B cell (primary cell): ENCODE measurements around the gene FBXL2. TPM values are rescaled to one million over a fixed set of nuclear protein-coding genes. Genes with fewer than 3 reads are reported as not detected.

Source experiments
- ATAC-seq: fragments of 200-7000 bp; cut with Tn5 transposase; one replicate; pipeline ENCODE4 v1.10.0; 2021; ENCODE audit warnings: low read depth, mild to moderate bottlenecking, moderate number of reproducible peaks, moderate library complexity
- CTCF ChIA-PET: fragments of 350-600 bp; sonication (Branson Sonifier 250); formaldehyde crosslinking; loops from one replicate; lab custom pipeline; 2021; ENCODE audit warnings: antibody characterized with exemption, inconsistent platforms; lab: Charles Lee
- POLR2A ChIA-PET: fragments of 350-600 bp; sonication (Branson Sonifier 250); formaldehyde crosslinking; loops from one replicate; lab custom pipeline; 2021; ENCODE audit warnings: antibody characterized with exemption; lab: Charles Lee
- DNase-seq: peaks from one replicate; pipeline ENCODE4 v3.0.0; 2013
- H2AFZ ChIP-seq: 2 replicates; pipeline ENCODE4 v1.6.1; 2012; ENCODE audit warnings: mild to moderate bottlenecking, low read depth, low read length; ENCODE audit not compliant: insufficient read depth, poor library complexity, severe bottlenecking
- H3K27ac ChIP-seq, 2 donors: 1 replicate in 1 of 2; 2 replicates in 1 of 2; pipeline ENCODE4 v1.5.1; 2012 to 2013; ENCODE audit warnings: low read length in 2 of 2, mild to moderate bottlenecking in 2 of 2, moderate library complexity in 1 of 2
- H3K27me3 ChIP-seq, 4 experiments: fragments of 200-600 bp in 1 of 4; sonication (generic) in 1 of 4; replicated peaks in 1 of 4; 1 replicate in 2 of 4; 2 replicates in 2 of 4; pipeline versions ENCODE4 v1.6.1 to v1.7.0; 2013 to 2016; ENCODE audit warnings: low read length in 3 of 4, mild to moderate bottlenecking in 2 of 4, mixed read lengths in 1 of 4, moderate library complexity in 1 of 4; ENCODE audit not compliant: insufficient read depth in 4 of 4, control insufficient read depth in 3 of 4; ENCODE audit errors: control extremely low read depth in 1 of 4
- H3K36me3 ChIP-seq, 2 experiments: replicated peaks in 1 of 2; 1 replicate in 1 of 2; 2 replicates in 1 of 2; pipeline versions ENCODE4 v1.6.1 to v1.7.1; 2013; ENCODE audit warnings: low read length in 1 of 2; ENCODE audit not compliant: insufficient read depth in 2 of 2, control insufficient read depth in 1 of 2; ENCODE audit errors: control extremely low read depth in 1 of 2, extremely low read depth in 1 of 2
- H3K4me1 ChIP-seq, 2 donors: fragments of 200-600 bp in 1 of 2; sonication (generic) in 1 of 2; 1 replicate in 1 of 2; 2 replicates in 1 of 2; pipeline versions ENCODE4 v1.5.1 to v1.6.1; 2013 to 2017; ENCODE audit warnings: low read length in 2 of 2; ENCODE audit not compliant: control insufficient read depth in 2 of 2, insufficient read depth in 2 of 2
- H3K4me2 ChIP-seq: replicated peaks from 2 replicates; pipeline ENCODE3; 2012; ENCODE audit warnings: mild to moderate bottlenecking, low read depth, low read length; ENCODE audit not compliant: poor library complexity, severe bottlenecking
- H3K4me3 ChIP-seq, 5 experiments: fragments of 200-600 bp in 1 of 5; sonication (generic) in 1 of 5; 1 replicate in 3 of 5; 2 replicates in 2 of 5; pipeline versions ENCODE4 v1.5.1 to v1.7.0; 2011 to 2016; ENCODE audit warnings: low read length in 4 of 5, mild to moderate bottlenecking in 4 of 5, low read depth in 2 of 5, control low read depth in 1 of 5, moderate library complexity in 1 of 5; ENCODE audit not compliant: insufficient read depth in 1 of 5; ENCODE audit errors: control extremely low read depth in 1 of 5, extremely low read depth in 1 of 5
- H3K79me2 ChIP-seq: fragments of 200-600 bp; sonication (generic); one replicate; pipeline ENCODE4 v1.6.0; 2016; ENCODE audit warnings: low read length; ENCODE audit not compliant: control insufficient read depth, insufficient read depth
- H3K9ac ChIP-seq: fragments of 200-600 bp; sonication (generic); 2 replicates; pipeline ENCODE4 v1.6.1; 2017; ENCODE audit warnings: mild to moderate bottlenecking, low read length, moderate library complexity
- H3K9me3 ChIP-seq, 3 donors: one replicate each; pipeline versions ENCODE4 v1.6.1 to v1.7.1; 2013; ENCODE audit warnings: low read length in 2 of 3; ENCODE audit not compliant: control insufficient read depth in 2 of 3, insufficient read depth in 1 of 3; ENCODE audit errors: control extremely low read depth in 1 of 3
- H4K20me1 ChIP-seq: 2 replicates; pipeline ENCODE4 v1.6.0; 2012; ENCODE audit warnings: mild to moderate bottlenecking, low read length; ENCODE audit not compliant: insufficient read depth, control insufficient read depth, poor library complexity, severe bottlenecking
- H3K27ac Mint-ChIP-seq: one replicate; pipeline ENCODE4 v1.8.0; 2021; ENCODE audit warnings: mixed read lengths
- H3K27me3 Mint-ChIP-seq: one replicate; pipeline ENCODE4 v1.8.0; 2021; ENCODE audit warnings: mixed read lengths
- H3K4me1 Mint-ChIP-seq: one replicate; pipeline ENCODE4 v1.8.0; 2021; ENCODE audit warnings: mixed read lengths
- H3K4me3 Mint-ChIP-seq: one replicate; pipeline ENCODE4 v1.8.0; 2021; ENCODE audit warnings: mixed read lengths
- H3K9me3 Mint-ChIP-seq: one replicate; pipeline ENCODE4 v1.8.0; 2022; ENCODE audit warnings: mixed read lengths; ENCODE audit not compliant: insufficient read depth
- EZH2 ChIP-seq: IDR thresholded peaks from 2 replicates; pipeline ENCODE4 v1.6.1; 2012; ENCODE audit warnings: borderline replicate concordance, low read depth, mild to moderate bottlenecking, moderate library complexity, low read length; ENCODE audit not compliant: insufficient read depth, poor library complexity, severe bottlenecking
- WGBS: methylation state at CpG from one replicate; pipeline ENCODE4 v1.1.5; 2013; ENCODE audit warnings: missing lambda C conversion rate; ENCODE audit not compliant: insufficient coverage; 5-methylcytosine and 5-hydroxymethylcytosine counted together
- intact Hi-C: fragments of 100-400 bp; cut with micrococcal nuclease; formaldehyde crosslinking; loops from one replicate; pipeline ENCODE4 v1.10.0; 2022
- polyA plus RNA-seq: library from polyadenylated mRNA; depleted of rRNA; stranded (reverse); fragments of >200 nt; gene quantifications from 2 replicates; pipeline ENCODE4 v1.2.3, GENCODE V29; 2012
- total RNA-seq, 2 donors: library from RNA; stranded (reverse); fragments of 120-200 nt in 1 of 2; gene quantifications; 1 replicate in 1 of 2; 2 replicates in 1 of 2; pipeline versions ENCODE4 v1.2.3 to v1.2.4, GENCODE V29; 2013 to 2022
- TF ChIP-seq, protein P1 (sequence below): fragments of 200-600 bp; IDR thresholded peaks from one replicate; pipeline ENCODE4 v1.8.0; 2022; ENCODE audit warnings: antibody characterized with exemption, mild to moderate bottlenecking

FBXL2 gene
- total and polyA plus RNA-seq, 2 donors (not counting 1 experiment from before 2014, with no cell fraction given): 0.34 TPM; not detected in 1

DNA sequence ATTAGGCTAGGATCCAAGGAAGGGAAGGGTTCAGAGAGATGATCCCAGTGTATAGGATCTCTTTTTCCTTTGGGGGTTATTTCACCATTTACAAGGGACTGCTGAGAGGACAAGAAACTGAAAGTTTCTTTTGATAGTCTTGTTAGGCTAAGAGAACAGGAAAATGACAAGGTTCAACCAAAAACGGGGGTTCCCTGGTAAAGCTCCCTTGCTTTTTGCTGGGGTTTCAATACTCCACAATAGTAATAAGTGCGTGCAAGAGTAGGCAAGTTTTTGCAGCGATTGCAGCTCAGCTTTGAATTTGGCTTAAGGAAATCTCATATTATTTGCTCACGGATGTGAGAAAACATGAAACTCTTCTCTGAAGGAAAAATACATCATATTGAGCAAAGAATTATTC is 39.8 kb upstream of the FBXL2 start:
- Histone ChIP-seq H3K27ac (no peak overlapping the region), H3K9me3 (peaks cover 0 to 6% (median 0%) of the 10 kb centered on the region in 3 donors), H3K36me3 (no peaks in the 10 kb centered on the region), H3K9ac (no peak overlapping the region), H3K79me2 (no peaks in the 10 kb centered on the region), H4K20me1 (no peaks in the 10 kb centered on the region), H3K4me1 (no peaks in the 10 kb centered on the region), H3K4me3 (no peak overlapping the region), H2AFZ (no peak overlapping the region), H3K4me2 (no peak overlapping the region), H3K27me3 (peaks cover 0 to 8% (median 2%) of the 10 kb centered on the region in 4 experiments)
- CTCF ChIA-PET: no interaction called here
- Mint-ChIP-seq H3K9me3 (no peaks in the 10 kb centered on the region), H3K4me3 (no peak overlapping the region), H3K27me3 (peaks cover 34% of the 10 kb centered on the region), H3K4me1 (no peaks in the 10 kb centered on the region), H3K27ac (no peak overlapping the region)
- whole genome bisulfite sequencing: no CpG with 5 or more reads among the region's 4 CpGs
- intact Hi-C loops: no loop called here
- DNase-seq (no peak), ATAC-seq (no peak)
- TF ChIP-seq, protein P1, sequence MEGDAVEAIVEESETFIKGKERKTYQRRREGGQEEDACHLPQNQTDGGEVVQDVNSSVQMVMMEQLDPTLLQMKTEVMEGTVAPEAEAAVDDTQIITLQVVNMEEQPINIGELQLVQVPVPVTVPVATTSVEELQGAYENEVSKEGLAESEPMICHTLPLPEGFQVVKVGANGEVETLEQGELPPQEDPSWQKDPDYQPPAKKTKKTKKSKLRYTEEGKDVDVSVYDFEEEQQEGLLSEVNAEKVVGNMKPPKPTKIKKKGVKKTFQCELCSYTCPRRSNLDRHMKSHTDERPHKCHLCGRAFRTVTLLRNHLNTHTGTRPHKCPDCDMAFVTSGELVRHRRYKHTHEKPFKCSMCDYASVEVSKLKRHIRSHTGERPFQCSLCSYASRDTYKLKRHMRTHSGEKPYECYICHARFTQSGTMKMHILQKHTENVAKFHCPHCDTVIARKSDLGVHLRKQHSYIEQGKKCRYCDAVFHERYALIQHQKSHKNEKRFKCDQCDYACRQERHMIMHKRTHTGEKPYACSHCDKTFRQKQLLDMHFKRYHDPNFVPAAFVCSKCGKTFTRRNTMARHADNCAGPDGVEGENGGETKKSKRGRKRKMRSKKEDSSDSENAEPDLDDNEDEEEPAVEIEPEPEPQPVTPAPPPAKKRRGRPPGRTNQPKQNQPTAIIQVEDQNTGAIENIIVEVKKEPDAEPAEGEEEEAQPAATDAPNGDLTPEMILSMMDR: no peak
- TF ChIP-seq EZH2: no peak
- POLR2A ChIA-PET: no interaction called here

DNA sequence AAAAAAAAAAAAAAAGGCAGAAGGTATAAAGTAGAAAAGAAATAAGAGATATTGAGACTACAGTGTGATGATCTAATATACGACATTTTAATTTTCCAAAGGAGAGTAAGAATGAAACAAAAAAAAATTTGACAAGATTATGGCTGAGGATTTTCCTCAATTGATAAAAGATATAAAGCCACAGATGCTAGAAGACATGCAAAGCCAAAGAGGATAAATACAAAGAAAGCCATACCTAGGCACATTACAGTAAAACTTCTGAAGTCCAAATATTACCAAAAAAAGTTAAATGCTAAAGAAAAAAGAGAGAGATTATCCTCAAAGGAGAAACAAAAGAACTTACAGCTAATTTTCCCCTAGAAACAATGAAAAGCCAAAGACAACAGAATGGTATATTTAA is 38.3 kb upstream of the FBXL2 start:
- DNase-seq: no peak
- H3K9me3 Mint-ChIP-seq: no peaks in the 10 kb centered on the region
- no peak for TF ChIP-seq EZH2
- TF ChIP-seq, protein P1: no peak

More for the DNA sequence above, 38.3 kb upstream of the FBXL2 start:
- Histone ChIP-seq H3K4me1 (no peaks in the 10 kb centered on the region), H3K27me3 (peaks cover 0 to 4% (median 2%) of the 10 kb centered on the region in 4 experiments), H4K20me1 (no peaks in the 10 kb centered on the region), H3K79me2 (no peaks in the 10 kb centered on the region), H3K9ac (no peak overlapping the region), H3K36me3 (no peaks in the 10 kb centered on the region), H2AFZ (no peak overlapping the region), H3K4me2 (no peak overlapping the region), H3K4me3 (no peak overlapping the region), H3K27ac (no peak overlapping the region), H3K9me3 (peaks cover 0 to 6% (median 2%) of the 10 kb centered on the region in 3 donors)
- ChIA-PET CTCF (no interaction called here), POLR2A (no interaction called here)
- Mint-ChIP-seq H3K4me1 (no peaks in the 10 kb centered on the region), H3K4me3 (no peak overlapping the region), H3K27ac (no peak overlapping the region), H3K27me3 (peaks cover 34% of the 10 kb centered on the region)
- no peak for ATAC-seq
- intact Hi-C loops: no loop called here
- no CpG with 5 or more reads among the region's 1 CpG for WGBS
